Naive thymus-derived CD8-positive, alpha-beta T cell (primary cell): ENCODE data around the gene IMMP2L. TPM values are rescaled to one million over a fixed set of nuclear protein-coding genes. Genes with fewer than 3 reads are reported as not detected.
A peak's percentile ranks its signal among the peaks of the same experiment; 100 is the strongest.

Experiments
- ATAC-seq, 2 donors: fragments of 150-1000 bp; cut with Tn5 transposase in 1 of 2; sonication (Bioruptor Pico), chemical (Tn5 transposase) in 1 of 2; 1 replicate in 1 of 2; 2 replicates in 1 of 2; pipeline ENCODE4 v1.10.0; 2021; ENCODE audit warnings: mild to moderate bottlenecking in 2 of 2, moderate library complexity in 2 of 2
- POLR2A ChIA-PET: fragments of 350-600 bp; sonication (Branson Sonifier 250); formaldehyde crosslinking; loops from one replicate; lab custom pipeline; 2021; ENCODE audit warnings: antibody characterized with exemption; lab: Charles Lee
- DNase-seq, 10 donors: peaks; one replicate each; pipeline versions ENCODE4 v3.0.0 to v3.0.0-alpha.2; 2020 to 2022
- H3K27ac Mint-ChIP-seq, 10 donors: one replicate each; pipeline ENCODE4 v1.8.0; 2020 to 2022; ENCODE audit warnings: mild to moderate bottlenecking in 10 of 10, mixed read lengths in 10 of 10, moderate library complexity in 4 of 10, inconsistent platforms in 1 of 10
- H3K27me3 Mint-ChIP-seq, 5 donors: one replicate each; pipeline ENCODE4 v1.8.0; 2021 to 2022; ENCODE audit warnings: mixed read lengths in 5 of 5
- H3K36me3 Mint-ChIP-seq, 3 donors: one replicate each; pipeline ENCODE4 v1.8.0; 2020 to 2022; ENCODE audit warnings: mixed read lengths in 3 of 3, mild to moderate bottlenecking in 2 of 3, inconsistent platforms in 1 of 3
- H3K4me1 Mint-ChIP-seq, 4 donors: one replicate each; pipeline ENCODE4 v1.8.0; 2021 to 2022; ENCODE audit warnings: mixed read lengths in 4 of 4
- H3K4me3 Mint-ChIP-seq, 10 donors: one replicate each; pipeline ENCODE4 v1.8.0; 2020 to 2022; ENCODE audit warnings: mild to moderate bottlenecking in 10 of 10, mixed read lengths in 10 of 10, moderate library complexity in 6 of 10, inconsistent platforms in 1 of 10
- H3K9me3 Mint-ChIP-seq, 9 donors: one replicate each; pipeline ENCODE4 v1.8.0; 2020 to 2022; ENCODE audit warnings: mixed read lengths in 9 of 9, mild to moderate bottlenecking in 3 of 9, inconsistent platforms in 1 of 9, moderate library complexity in 1 of 9
- polyA plus RNA-seq, 3 donors: library from polyadenylated mRNA; unstranded; fragments of 300-500 nt; fragmentation: Illumina TruSeq; gene quantifications; one replicate each; pipeline ENCODE4 v1.2.3, GENCODE V29; 2021
- total RNA-seq, 8 experiments: library from RNA in 2 of 8; stranded (reverse) in 2 of 8; gene quantifications; one replicate each; pipeline ENCODE4 v1.2.3 and lab custom pipeline; 2021 to 2026

IMMP2L gene
- total and polyA plus RNA-seq, 5 experiments from 2014 or later, result 17.1 to 29.1 (median 19.6) TPM

GRCh38 chr7:110918949-110919548 is 643.2 kb downstream of the IMMP2L start:
- peaks cover 0 to 2% (median 0%) of the 10 kb centered on the region in 4 donors for H3K4me1 Mint-ChIP-seq
- no peak overlapping the region for H3K4me3 Mint-ChIP-seq
- POLR2A ChIA-PET, result interaction anchor here (0.7 kb wide), 2 partner anchors 63 to 112 kb away, joined by 6 to 9 read pairs; no protein-coding TSS in a partner anchor
- H3K27me3 Mint-ChIP-seq, result no peaks in the 10 kb centered on the region
- DNase-seq (no peak), ATAC-seq (no peak)
- H3K27ac Mint-ChIP-seq, result peak overlapping the region in 1 of 10 donors; percentile 37
- peaks cover 0 to 13% (median 5%) of the 10 kb centered on the region in 3 donors for H3K36me3 Mint-ChIP-seq
- peaks cover 0 to 6% (median 0%) of the 10 kb centered on the region in 9 donors for H3K9me3 Mint-ChIP-seq

DNA sequence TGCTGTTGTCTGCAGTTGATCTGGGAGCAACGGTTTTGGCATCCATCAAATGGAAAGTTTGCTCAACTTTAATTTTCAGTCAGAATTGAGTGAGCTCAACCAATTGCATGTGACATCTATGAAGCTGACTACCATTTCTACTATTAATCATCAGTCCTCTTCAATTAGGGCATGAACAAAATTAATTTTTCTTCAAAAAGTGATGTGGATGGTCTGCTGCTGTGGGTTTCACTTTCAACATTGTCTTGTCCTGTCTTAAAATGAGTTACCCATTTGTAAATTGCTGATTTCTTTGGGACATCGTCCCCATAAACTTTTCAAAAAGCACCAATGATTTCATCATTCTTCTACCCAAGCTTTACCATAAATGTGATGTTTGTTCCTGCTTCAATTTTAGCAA is 648.0 kb downstream of the IMMP2L start:
- H3K27ac Mint-ChIP-seq, result no peak overlapping the region
- peaks cover 0 to 7% (median 0%) of the 10 kb centered on the region in 9 donors for H3K9me3 Mint-ChIP-seq
- POLR2A ChIA-PET, result no interaction called here
- DNase-seq (no peak), ATAC-seq (no peak)
- H3K27me3 Mint-ChIP-seq, result no peaks in the 10 kb centered on the region
- peaks cover 0 to 13% (median 6%) of the 10 kb centered on the region in 4 donors for H3K4me1 Mint-ChIP-seq
- no peak overlapping the region for H3K4me3 Mint-ChIP-seq
- H3K36me3 Mint-ChIP-seq, result peaks cover 0 to 5% (median 0%) of the 10 kb centered on the region in 3 donors

DNA sequence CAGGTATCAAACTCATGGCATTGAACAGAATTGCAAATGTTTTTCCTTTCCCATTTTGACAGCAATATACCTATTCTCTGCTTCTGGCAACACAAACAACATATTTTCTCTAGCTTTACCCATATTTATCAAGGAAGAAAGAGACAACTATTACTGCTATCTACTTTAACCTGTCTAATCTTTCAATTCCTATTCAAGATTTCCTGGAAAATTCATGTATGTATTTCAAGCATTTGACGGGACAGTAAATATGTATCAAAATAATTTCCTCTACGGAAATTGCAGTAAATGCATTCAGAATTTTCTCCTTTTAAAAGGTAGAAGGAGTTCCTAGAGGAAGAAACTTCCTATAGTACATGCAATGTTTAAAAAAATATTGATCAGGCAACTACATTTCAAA is 650.7 kb downstream of the IMMP2L start:
- DNase-seq, result no peak
- Mint-ChIP-seq H3K36me3 (peaks cover 0 to 7% (median 5%) of the 10 kb centered on the region in 3 donors), H3K27me3 (no peaks in the 10 kb centered on the region), H3K4me1 (peaks cover 0 to 14% (median 10%) of the 10 kb centered on the region in 4 donors), H3K9me3 (peaks cover 0 to 7% (median 1%) of the 10 kb centered on the region in 9 donors), H3K4me3 (no peak overlapping the region), H3K27ac (no peak overlapping the region)
- POLR2A ChIA-PET, result no interaction called here
- no peak for ATAC-seq

DNA sequence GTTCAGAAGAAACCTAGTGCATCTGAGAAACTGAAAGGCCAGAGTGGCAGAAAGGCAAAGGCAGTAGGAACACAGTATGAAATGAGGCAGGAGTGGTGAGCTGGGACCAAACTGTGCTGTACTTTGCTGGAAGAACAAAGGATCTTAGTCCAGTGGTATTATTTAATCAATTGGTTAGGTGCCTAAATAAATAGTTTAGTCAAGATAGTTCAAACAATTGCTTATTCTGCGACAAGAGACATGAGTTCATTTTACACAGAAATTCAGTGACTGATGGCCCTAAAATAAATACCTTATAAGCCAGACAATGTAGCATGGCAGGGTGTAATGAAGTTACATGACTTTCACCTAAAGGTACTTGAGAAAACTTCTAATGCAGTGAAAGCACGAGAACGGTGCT is 653.2 kb downstream of the IMMP2L start:
- peaks cover 0 to 7% (median under 1%) of the 10 kb centered on the region in 3 donors for H3K36me3 Mint-ChIP-seq

GRCh38 chr7:110905773-110906566 is 656.3 kb downstream of the IMMP2L start:
- Mint-ChIP-seq H3K27me3 (no peaks in the 10 kb centered on the region), H3K4me3 (peak overlapping the region; percentile 41 to 78 (median 55)), H3K36me3 (peaks cover 0 to 7% (median 0%) of the 10 kb centered on the region in 3 donors), H3K4me1 (peaks cover 12 to 18% (median 14%) of the 10 kb centered on the region in 4 donors), H3K27ac (peak overlapping the region in 7 of 10 donors; percentile 41 to 88 (median 66)), H3K9me3 (peaks cover 0 to 6% (median 0%) of the 10 kb centered on the region in 9 donors)
- peak in 1 of 2 donors; percentile 50 for ATAC-seq
- peak in 1 of 10 donors; percentile 4 for DNase-seq
- POLR2A ChIA-PET, result no interaction called here

More for the DNA sequence above, 653.2 kb downstream of the IMMP2L start:
- H3K27ac Mint-ChIP-seq, result peak overlapping the region in 1 of 10 donors; percentile 24
- no peak for ATAC-seq
- peak overlapping the region in 1 of 10 donors; percentile 1 for H3K4me3 Mint-ChIP-seq
- peaks cover 8 to 18% (median 15%) of the 10 kb centered on the region in 4 donors for H3K4me1 Mint-ChIP-seq
- no peaks in the 10 kb centered on the region for H3K27me3 Mint-ChIP-seq
- POLR2A ChIA-PET, result no interaction called here
- H3K9me3 Mint-ChIP-seq, result peaks cover 0 to 6% (median 2%) of the 10 kb centered on the region in 9 donors
- no peak for DNase-seq

DNA sequence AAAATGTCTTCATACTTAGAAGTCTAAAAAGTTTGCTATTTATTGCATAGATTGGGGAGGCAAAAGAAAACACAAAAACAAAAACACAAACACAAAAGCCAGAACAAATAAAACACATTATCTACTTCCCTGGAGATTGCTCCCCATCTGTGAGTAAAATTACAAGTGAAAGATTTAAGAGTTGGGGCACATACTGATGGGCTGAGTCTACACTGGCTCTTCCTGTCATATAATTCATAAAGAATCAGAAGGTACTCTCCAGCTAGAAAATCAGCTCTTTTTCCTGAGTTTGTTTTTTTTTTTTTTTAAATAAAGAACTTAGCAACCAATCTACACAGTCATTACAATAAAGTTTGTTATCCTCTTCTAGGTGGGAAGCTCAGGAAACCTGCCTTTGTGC is 663.8 kb downstream of the IMMP2L start:
- Mint-ChIP-seq H3K27ac (no peak overlapping the region), H3K4me3 (no peak overlapping the region), H3K36me3 (peaks cover 0 to 17% (median 11%) of the 10 kb centered on the region in 3 donors), H3K4me1 (peaks cover 0 to 2% (median 0%) of the 10 kb centered on the region in 4 donors), H3K9me3 (peaks cover 0 to 19% (median 5%) of the 10 kb centered on the region in 9 donors), H3K27me3 (no peaks in the 10 kb centered on the region)
- ATAC-seq (no peak), DNase-seq (no peak)
- POLR2A ChIA-PET, result interaction anchor here (0.6 kb wide), 1 partner anchor 78 kb away, joined by 3 read pairs; no protein-coding TSS in a partner anchor

DNA sequence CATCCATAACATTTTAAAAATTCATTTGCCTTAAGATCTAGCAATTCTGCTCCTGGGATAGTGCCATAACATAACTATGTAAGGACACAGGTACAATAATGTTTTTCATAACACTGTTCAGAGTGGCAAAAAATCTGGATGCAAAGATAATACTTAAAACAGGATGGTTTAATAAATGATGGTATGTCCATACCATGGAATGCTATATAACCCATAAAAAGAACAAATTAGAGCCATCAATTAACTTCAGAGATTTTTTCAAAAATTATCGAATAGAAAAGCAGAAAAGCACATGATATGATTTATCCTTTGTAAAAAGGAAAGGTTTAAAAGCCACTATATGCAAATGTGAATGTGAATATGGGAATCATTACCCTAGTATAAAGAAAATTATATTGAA is 664.8 kb downstream of the IMMP2L start:
- DNase-seq, result no peak
- peaks cover 0 to 17% (median 11%) of the 10 kb centered on the region in 3 donors for H3K36me3 Mint-ChIP-seq
- peaks cover 0 to 19% (median 5%) of the 10 kb centered on the region in 9 donors for H3K9me3 Mint-ChIP-seq
- ATAC-seq, result no peak
- peaks cover 0 to 2% (median 0%) of the 10 kb centered on the region in 4 donors for H3K4me1 Mint-ChIP-seq
- POLR2A ChIA-PET, result no interaction called here
- H3K27ac Mint-ChIP-seq, result no peak overlapping the region
- H3K27me3 Mint-ChIP-seq, result no peaks in the 10 kb centered on the region
- H3K4me3 Mint-ChIP-seq, result no peak overlapping the region

- POLR2A ChIA-PET, result no interaction called here
- Mint-ChIP-seq H3K9me3 (peaks cover 0 to 17% (median 5%) of the 10 kb centered on the region in 9 donors), H3K4me1 (peaks cover 0 to 8% (median 2%) of the 10 kb centered on the region in 4 donors), H3K4me3 (no peak overlapping the region), H3K27me3 (no peaks in the 10 kb centered on the region), H3K27ac (no peak overlapping the region), H3K36me3 (peaks cover 0 to 17% (median 8%) of the 10 kb centered on the region in 3 donors)
- ATAC-seq (no peak), DNase-seq (no peak)
Measured at GRCh38 chr7:110894111-110894510, 668.2 kb downstream of the IMMP2L start.

- Mint-ChIP-seq H3K4me1 (peaks cover 0 to 8% (median 2%) of the 10 kb centered on the region in 4 donors), H3K36me3 (peaks cover 0 to 8% (median 5%) of the 10 kb centered on the region in 3 donors), H3K27ac (no peak overlapping the region), H3K4me3 (no peak overlapping the region), H3K27me3 (no peaks in the 10 kb centered on the region), H3K9me3 (peaks cover 0 to 17% (median 3%) of the 10 kb centered on the region in 9 donors)
- ATAC-seq (no peak), DNase-seq (no peak)
- POLR2A ChIA-PET, result interaction anchor here (0.6 kb wide), 1 partner anchor 158 kb away, joined by 3 read pairs; no protein-coding TSS in a partner anchor
Measured at GRCh38 chr7:110891197-110891596, 671.1 kb downstream of the IMMP2L start.

DNA sequence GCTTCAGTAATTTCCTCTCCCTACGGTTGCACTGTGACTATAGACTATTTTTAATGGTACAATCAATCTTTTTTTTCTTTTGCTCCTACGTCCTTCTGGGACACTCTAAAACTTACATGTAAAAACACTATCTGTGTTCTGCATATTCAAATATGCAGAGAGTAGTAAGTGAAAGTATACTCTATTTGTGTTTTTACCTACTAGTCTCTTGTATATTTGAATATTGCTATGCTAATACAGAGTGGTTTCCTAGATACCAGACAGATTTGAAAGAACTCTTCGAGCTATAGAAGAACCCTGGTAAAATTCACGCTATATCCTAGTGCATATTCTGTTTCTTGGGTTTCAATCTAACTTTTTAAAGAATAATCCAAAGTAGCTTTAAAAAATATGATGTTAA is 672.2 kb downstream of the IMMP2L start:
- Mint-ChIP-seq H3K4me1 (peaks cover 0 to 6% (median 2%) of the 10 kb centered on the region in 4 donors), H3K4me3 (no peak overlapping the region), H3K9me3 (peaks cover 0 to 15% (median 3%) of the 10 kb centered on the region in 9 donors), H3K27me3 (no peaks in the 10 kb centered on the region), H3K36me3 (peaks cover 0 to 5% (median 5%) of the 10 kb centered on the region in 3 donors), H3K27ac (no peak overlapping the region)
- DNase-seq, result no peak
- no peak for ATAC-seq
- POLR2A ChIA-PET, result no interaction called here

GRCh38 chr7:110889335-110889734 is 673.0 kb downstream of the IMMP2L start:
- Mint-ChIP-seq H3K27ac (peak overlapping the region in 2 of 10 donors; percentile 31 to 39), H3K27me3 (no peaks in the 10 kb centered on the region), H3K36me3 (no peaks in the 10 kb centered on the region), H3K4me3 (no peak overlapping the region), H3K4me1 (peaks cover 0 to 6% (median 2%) of the 10 kb centered on the region in 4 donors), H3K9me3 (peaks cover 0 to 8% (median 0%) of the 10 kb centered on the region in 9 donors)
- ATAC-seq (no peak), DNase-seq (no peak)
- POLR2A ChIA-PET, result no interaction called here

- no peak for ATAC-seq
- POLR2A ChIA-PET, result no interaction called here
- H3K27me3 Mint-ChIP-seq, result no peaks in the 10 kb centered on the region
- H3K4me1 Mint-ChIP-seq, result peaks cover 0 to 6% (median 2%) of the 10 kb centered on the region in 4 donors
- H3K4me3 Mint-ChIP-seq, result no peak overlapping the region
- no peak for DNase-seq
- H3K36me3 Mint-ChIP-seq, result no peaks in the 10 kb centered on the region
- H3K9me3 Mint-ChIP-seq, result peaks cover 0 to under 1% (median 0%) of the 10 kb centered on the region in 9 donors
- peak overlapping the region in 1 of 10 donors; percentile 29 for H3K27ac Mint-ChIP-seq
Measured at GRCh38 chr7:110888641-110889040, 673.7 kb downstream of the IMMP2L start.
